ENCODE results near the gene NBR1.

The NBR1 gene

GRCh38 chr17:43155666-43156065, 15.3 kb upstream of the NBR1 start:
- TF ChIP-seq, protein P1, sequence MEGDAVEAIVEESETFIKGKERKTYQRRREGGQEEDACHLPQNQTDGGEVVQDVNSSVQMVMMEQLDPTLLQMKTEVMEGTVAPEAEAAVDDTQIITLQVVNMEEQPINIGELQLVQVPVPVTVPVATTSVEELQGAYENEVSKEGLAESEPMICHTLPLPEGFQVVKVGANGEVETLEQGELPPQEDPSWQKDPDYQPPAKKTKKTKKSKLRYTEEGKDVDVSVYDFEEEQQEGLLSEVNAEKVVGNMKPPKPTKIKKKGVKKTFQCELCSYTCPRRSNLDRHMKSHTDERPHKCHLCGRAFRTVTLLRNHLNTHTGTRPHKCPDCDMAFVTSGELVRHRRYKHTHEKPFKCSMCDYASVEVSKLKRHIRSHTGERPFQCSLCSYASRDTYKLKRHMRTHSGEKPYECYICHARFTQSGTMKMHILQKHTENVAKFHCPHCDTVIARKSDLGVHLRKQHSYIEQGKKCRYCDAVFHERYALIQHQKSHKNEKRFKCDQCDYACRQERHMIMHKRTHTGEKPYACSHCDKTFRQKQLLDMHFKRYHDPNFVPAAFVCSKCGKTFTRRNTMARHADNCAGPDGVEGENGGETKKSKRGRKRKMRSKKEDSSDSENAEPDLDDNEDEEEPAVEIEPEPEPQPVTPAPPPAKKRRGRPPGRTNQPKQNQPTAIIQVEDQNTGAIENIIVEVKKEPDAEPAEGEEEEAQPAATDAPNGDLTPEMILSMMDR (IDR thresholded peaks at IDR 0.05): no peak

DNA sequence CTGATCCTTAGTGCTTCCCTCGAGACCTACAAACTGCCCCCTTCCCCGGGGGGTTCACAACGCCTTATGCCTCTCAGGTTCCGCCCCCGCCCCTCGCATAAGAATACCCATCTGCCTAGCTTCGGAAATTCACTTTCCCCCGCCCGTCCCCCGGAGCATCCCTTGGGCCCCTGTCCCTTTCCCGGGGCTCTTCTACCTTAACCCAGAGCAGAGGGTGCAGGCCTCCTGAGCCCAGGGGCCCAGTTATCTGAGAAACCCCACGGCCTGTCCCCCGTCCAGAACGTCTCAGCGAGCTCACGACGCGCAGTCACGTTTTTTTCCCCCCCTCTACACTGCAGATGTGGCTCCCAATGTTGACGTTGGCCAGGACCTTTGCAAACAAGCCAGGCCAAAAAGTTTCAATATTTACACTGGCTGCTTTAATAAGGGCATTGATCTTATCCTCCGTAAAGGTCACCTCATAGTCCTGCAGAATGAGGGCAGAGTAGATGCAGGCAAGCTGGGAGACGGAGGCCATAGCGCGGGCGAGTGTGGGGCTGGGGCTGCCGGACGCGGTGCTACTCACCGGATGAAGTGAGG, 1.4 kb upstream of the NBR1 start:
- TF ChIP-seq, protein P1 (IDR thresholded peaks at IDR 0.05): no peak

- TF ChIP-seq, protein P1 (IDR thresholded peaks at IDR 0.05): no peak
Observed at GRCh38 chr17:43170140-43170765, 761 bp upstream of the NBR1 start.

DNA sequence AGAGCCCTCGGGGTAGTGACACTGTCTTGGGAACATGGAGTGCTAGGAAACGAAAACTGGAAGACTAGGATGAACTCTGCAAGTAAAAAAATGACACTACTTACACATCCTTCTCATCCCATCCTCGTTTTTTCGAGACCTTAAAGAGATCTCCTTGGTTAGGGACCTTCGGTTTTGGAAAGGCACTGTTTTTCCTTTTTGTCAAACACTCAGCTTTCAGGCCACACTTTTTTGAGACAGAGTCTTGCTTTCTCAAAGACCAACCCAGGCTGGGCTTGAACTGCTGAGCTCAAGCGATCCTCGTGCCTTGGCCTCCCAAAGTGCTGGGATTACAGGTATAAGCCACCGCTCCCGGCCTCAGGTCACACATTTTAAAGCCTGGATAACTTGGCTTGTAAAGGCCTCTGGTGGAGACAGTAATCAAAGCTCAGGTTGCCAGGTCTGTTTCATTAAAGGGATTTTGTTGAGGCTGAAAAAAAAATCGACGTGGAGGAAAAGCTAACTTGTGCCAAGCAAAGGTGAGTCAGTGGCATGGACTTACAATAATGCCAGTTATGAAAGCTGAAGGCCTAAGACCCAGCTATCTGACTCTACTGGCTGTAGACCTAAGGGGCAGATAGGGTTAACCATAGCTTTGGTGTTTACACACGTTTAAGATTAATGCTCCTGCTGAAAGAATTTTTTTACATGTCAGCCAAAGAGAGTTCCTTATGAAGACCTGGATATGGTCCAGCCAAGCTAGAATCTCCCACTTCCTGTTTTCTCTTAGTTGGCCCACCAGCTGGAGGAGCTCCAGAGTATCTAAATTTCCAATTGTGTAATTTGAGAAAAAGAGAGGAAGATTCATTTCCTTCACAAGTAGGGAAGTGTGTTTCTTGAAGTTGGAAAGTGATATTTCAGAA, 823 bp downstream of the NBR1 start:
- TF ChIP-seq, protein P1 (IDR thresholded peaks at IDR 0.05): no peak

DNA sequence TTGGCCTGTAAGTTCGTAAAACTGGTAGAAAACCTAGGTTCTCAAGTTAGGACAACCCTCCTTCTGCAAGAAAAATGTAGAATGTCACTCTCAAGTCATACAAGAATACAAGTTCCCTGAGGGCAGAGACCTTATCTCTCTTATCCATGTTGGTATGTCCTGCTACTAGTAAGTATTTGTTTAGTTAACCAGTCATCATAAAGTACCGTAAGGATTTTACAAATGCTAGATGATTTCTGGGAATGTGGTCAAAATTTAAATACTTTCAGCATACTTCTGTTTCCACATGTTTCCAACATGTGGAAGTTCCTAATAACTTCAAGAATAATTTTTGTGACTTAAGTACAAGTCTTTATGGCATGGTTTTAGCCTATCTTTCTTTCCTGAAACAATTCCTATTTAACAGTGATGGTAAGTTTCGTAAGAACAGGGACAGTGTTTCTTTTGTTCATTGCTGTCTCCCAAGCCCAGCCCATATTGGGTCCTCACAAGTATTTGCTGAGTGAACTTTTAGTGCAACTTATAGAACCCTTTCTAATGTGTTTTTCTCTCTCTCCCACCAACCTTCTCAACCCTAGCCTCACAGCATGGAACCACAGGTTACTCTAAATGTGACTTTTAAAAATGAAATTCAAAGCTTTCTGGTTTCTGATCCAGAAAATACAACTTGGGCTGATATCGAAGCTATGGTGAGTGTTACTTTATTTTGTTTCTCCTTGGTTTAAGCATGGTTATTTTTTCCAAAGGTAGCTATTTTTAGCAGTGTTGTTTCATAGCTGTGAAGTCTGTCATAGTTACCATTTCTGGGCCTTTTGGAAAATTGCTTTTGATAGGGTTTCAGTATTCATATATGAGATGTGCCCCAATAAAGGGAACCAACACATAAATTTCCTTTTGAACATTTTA, 4.5 kb downstream of the NBR1 start:
- TF ChIP-seq, protein P1 (IDR thresholded peaks at IDR 0.05): no peak

- TF ChIP-seq, protein P1 (IDR thresholded peaks at IDR 0.05): no peak
Observed at GRCh38 chr17:43176119-43176570, 5.1 kb downstream of the NBR1 start.

GRCh38 chr17:43183921-43184320, 12.9 kb downstream of the NBR1 start:
- TF ChIP-seq, protein P1 (IDR thresholded peaks at IDR 0.05): no peak

All from LNCAP (cell line).